EH (cell line): ENCODE data around the gene HOXD12.

Experiments used
- DNase-seq: peaks from one replicate; pipeline ENCODE4 v3.0.0-alpha.2; 2015; ENCODE audit warnings: low read depth

HOXD12 gene

DNA sequence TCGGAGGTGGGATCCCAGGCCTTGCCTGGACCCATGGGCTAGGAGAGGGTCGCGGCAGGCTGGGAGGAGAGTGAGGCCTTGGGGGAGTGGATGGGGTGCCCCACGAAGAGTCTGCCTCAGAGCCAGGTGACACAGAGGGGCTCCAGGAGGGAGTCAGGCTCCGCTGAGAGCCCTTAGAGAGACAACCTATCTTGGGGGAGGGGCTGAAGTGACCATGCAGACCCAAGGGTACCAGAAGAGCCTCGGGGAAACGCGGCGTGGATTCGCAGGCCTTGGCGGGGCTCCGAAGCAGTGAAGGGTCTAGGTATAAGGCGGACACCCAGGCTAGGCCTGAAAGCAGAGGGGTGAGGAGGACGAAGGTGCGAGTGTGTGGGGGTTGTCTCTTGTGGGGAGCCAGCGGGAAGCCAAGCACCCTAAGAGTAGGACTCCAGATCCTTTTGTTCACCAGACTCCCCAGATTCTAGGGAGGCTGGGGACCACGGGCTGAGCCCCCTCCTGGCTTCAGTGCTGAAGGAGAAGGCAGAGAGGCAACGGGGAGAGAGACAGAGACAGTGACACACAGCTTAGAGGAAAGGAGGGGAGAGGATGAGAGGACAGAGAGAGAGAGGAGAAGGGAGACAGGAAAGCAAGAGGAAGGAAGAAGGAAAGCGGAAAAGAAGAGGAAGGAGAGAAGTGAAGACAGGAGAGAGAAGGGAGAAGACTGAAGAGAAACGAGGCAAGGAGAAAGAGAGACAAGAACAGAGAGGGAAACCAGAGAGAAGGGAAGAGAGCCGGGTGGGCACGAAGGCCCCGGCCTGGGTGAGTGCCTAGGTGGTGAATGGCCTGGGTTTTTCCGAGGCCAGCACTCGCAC, 6.4 kb downstream of the HOXD12 start:
- peak; percentile 16 for DNase-seq

DNA sequence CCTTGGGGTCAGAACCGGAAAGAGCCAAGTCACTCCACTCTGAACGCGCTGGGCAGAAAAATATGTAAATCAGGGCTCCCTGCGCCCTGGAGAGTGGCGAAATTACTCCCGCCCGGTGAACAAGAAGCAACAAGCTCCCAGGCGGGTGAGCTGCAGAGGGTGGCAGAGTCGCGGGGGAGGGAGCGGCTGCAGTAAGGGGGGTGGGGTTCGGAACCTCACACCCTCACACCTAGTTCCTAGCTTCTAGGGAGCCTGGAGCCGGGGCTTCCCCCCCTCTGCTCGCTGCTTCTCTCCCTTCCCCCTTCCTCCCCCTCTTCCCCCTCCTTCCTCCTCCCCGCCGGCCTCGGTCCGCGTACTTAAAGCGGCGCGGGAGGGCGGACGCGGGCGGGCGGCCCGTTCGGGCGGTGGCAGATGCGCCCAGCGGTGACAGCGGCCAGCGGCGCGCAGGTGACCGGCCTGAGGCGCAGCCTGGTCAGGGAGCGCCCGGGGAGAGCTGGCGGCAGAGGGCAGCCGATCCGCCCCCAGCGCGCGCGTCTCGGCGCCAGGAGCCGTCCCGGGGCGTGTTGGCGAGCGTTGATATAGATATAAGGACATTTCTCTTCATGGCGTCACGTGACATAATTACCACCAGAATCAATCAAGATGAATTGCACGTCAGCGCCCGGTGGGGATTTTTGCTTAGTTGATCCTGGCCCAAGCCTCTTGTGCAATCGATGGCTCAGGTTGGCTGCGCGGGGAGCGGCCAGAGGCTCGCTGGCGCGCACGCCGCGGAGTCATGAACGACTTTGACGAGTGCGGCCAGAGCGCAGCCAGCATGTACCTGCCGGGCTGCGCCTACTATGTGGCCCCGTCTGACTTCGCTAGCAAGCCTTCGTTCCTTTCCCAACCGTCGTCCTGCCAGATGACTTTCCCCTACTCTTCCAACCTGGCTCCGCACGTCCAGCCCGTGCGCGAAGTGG, 7.3 kb downstream of the HOXD12 start, which contains the start of gene HOXD11:
Gene HOXD11, plus strand, starts transcription at position 700 of the 959 bp plus-strand sequence. Its CDS starts 76 bp downstream, at position 776.
- peak; percentile 54 for DNase-seq

- DNase-seq, result no peak
These were observed 8.2 kb downstream of the HOXD12 start for GRCh38 chr2:176107731-176108181.

DNA sequence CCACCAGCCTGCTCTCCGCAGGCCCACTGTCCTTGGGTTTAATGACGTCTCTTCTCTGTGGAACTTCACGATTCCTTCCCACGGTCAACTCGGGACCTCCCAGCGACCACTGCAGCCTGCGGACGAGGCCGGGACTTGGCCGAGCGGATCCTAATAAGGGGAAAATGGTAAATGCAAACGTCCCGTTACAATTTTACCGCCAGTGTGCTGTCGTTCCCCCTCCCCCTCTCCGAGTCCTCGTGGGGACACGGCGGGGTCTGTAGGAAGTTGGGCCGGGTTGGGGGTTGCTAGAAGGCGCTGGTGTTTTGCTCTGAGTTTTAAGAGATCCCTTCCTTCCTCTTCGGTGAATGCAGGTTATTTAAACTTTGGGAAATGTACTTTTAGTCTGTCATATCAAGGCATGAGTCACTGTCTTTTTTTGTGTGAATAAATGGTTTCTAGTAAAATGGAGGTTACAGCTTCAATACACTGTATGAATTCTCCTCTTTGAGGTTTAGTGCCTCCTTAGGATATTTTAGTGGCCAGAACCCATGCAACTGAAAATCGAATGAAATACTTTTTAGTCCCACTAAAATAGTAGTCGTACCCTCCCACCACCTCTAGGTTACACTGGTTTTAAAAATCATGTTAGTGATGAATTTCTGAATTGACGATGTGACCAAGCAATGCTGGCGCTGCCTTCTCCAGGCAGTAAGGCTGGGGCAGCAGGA, 9.8 kb downstream of the HOXD12 start:
- no peak for DNase-seq

DNA sequence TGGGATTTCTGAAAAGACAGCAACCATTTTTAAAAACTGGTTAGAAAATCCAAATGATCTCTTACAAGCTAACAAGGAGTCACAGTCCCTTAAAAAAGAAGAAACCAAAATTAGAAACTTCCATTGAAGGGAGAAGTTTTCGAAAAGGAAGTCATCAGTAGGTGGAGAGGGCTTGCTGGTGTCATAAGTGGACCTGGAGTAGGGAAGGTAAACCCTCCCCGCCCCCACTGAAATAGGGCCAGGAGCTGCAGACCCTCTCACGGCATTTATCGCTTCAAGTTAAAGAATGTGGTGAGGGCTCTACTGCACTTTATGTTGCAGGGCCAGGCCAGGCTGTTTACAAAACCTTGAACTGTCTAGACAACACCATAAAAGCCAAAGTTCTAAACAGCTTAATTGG, 10.4 kb downstream of the HOXD12 start:
- no peak for DNase-seq

DNA sequence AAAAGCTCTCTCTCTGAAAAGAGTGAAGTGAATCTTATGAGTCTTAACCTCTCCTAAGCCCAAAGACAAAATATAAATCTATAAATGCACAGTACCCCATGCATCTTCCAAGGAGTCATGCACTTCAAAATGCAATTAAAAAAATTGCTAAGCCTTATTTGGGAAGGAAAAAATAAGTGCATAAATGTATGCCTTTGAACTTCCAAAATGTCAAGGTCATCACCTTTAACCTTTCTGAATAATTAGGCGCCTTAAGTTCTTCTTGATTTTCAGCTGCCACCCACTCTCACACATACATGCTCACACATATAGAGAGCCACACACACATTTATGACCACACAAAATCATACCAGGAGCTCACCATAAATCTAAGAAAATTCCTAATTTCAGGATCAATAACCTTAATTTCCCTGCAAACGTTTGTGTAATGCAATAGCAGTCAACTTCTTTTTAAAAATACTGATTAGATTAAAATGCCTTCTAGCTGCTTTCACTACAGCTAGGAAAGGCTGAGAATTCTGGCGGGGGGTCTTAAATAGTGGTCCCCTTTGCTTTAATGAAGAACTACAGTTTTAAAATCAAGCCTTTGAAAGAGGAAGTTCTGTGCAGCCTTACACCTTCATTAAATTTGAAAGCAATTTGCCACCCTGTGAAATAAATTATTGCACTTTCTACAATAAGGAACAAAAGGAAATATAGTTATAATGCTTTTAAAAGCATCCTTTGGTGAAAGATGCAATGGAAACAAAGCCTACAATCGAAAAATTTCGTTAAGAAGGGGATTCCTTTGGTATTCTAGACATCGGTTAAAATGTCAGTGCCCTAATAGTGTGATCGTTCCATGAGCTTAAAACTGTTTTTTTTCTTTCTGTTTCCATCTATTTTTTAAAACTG, 11.1 kb downstream of the HOXD12 start:
- no peak for DNase-seq

DNA sequence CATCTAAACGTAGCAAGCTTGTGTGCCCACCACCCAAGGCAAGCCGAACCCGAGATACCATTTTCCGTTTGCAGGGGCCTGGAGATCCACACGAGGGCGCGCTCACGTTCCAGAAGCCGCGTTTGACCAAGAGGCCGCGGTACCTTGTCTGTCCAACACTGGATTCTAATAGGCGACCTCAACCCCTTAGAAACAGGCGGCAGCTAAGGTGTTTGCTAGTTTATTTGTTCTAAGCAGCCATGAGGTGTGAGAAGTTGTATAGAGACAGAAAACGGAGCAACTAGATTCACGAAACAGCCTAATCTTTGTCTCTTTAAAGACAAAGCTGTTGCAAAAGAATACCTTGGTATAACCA, 11.7 kb downstream of the HOXD12 start:
- DNase-seq, result no peak

GRCh38 chr2:176111846-176112374, 12.3 kb downstream of the HOXD12 start:
- no peak for DNase-seq

GRCh38 chr2:176112375-176113302, 13.0 kb downstream of the HOXD12 start:
- DNase-seq, result no peak

DNA sequence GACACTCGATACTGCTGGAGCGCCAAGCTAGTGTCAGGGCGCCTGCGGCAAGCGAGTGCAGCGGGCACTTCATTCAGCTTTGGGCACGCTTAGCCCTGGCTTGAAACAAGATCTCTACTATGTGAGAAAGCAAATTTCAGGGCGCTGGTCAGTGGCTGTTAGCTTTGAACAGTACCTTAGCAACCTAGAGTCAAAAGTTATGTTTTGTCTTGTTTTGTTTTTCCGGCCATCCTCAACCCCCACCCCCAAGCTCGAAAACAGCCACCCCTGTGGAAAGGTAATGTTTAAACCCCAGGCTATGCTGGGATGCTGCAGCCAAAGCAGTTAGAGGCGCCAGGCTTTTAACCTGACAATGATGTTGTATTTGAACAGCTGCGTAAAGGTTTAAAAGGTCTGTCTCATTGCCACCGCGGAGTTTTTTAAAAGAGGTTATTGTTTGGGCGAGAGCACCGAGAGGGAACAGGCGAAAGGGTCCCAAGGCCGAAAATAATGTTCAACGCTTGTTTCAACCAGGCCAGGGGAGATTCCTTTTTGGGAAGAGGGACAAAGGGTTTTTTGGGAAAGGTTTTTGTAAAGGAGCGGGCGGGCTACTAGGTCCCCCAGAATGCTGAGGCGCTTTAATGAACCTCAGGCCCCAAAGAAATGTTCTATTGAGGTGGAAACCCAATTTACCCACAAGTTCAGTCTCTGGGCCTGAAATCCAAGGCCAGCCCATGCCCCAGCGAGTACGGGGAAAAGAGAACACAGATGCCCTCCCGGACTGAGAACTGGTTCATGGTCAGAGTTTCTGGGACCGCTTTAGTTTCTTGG, 14.7 kb downstream of the HOXD12 start:
- no peak for DNase-seq

GRCh38 chr2:176114930-176115625, 15.5 kb downstream of the HOXD12 start:
- DNase-seq, result no peak

DNA sequence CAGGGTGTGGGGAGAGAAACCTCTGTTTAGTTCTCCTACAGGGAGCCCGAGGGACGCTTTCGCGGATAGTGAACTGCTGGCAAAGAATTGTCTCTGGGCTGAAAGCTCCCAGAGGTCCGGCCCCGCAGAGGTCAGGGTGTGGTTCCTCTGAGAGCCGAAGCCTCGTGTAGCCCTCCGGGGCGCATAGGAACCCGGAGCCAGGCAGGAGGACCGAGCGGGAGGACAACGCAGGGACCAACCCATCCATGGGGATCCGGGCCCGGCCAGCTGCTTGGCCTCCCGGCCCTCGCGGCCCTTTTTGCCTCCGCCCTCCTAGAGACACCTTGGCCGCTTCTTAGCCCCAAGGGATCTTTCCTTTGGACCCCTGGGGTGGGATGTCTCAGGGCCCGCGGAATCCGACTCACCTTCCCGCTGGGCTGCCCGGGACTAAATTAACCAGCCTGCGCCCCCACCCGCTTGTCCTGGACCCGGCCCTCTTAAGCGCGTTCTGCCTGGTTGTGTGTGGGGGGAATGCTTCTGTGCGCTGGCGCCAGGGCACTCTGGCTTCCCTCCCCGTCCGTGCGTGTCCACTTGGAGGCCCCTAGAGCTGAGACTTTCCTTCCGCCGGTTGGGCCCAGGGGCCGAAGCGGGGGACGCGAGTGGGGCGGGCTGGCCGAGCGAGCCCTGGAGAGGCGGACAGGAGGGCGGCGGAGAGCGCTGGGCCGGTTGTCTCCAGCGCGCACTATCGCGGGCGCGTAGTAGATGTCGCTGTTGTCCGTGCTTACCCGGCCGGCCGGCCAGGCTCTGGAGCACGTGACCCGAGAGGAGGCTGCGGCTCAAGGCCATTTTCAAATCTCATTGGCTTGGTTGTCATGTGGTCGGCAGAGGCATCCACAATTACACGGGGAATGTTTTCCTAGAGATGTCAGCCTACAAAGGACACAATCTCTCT, 16.6 kb downstream of the HOXD12 start, which contains the start of gene HOXD10:
Gene HOXD10, plus strand, starts transcription at position 896 of the 931 bp plus-strand sequence. CDS start 56 bp downstream, outside the sequence.
- DNase-seq, result no peak

DNA sequence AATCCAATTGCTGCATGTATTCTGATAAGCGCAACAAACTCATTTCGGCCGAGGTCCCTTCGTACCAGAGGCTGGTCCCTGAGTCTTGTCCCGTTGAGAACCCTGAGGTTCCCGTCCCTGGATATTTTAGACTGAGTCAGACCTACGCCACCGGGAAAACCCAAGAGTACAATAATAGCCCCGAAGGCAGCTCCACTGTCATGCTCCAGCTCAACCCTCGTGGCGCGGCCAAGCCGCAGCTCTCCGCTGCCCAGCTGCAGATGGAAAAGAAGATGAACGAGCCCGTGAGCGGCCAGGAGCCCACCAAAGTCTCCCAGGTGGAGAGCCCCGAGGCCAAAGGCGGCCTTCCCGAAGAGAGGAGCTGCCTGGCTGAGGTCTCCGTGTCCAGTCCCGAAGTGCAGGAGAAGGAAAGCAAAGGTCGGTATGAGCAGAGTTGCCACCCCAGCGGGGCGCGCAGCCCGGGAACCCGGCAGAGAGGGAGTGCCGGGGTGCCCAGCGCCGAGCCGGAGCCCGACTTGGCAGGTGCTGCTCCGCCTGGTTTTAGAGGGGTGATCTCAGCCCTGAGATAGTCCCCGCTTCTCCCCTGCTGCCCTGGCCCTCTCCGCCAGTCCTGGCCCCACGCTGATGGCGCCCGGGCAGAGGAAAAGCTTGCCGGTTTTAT, 17.7 kb downstream of the HOXD12 start:
- no peak for DNase-seq

DNA sequence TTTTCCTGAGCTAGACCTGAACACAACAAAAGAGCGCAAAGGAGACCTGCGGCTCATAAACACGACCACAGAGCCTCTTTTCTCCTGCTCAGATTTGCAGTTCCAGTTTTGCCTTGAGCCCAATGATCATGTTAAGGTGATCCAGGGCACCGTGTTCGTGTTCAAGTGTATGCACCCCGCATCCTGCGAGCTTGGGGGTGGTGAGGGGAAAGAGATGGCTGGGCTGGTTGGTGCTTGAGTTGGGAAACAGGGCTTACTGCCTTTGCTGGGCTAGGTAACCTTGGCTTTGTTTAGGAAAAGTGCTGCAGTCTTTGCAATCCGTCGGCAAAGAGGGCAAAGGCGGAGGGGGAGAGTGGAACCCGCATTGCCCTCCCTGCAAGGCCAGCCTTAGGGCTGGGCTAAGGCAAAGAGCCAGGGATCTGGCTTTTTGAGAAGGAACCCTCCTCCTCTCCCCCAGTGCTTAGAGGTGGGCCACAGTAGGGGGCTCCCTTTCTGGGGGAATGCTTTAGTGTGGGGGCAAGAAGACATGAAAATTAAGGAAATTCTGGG, 18.3 kb downstream of the HOXD12 start:
- no peak for DNase-seq

- DNase-seq, result peak; percentile 10
These were observed 19.2 kb downstream of the HOXD12 start for GRCh38 chr2:176118601-176119339.
